SK-N-SH (cell line): ENCODE data around the gene HP1BP3. TPM values are rescaled to one million over a fixed set of nuclear protein-coding genes. Genes with fewer than 3 reads are reported as not detected.

Experiments
- CTCF ChIA-PET: fragments of 300-600, 350-600 bp; formaldehyde crosslinking; extraction: SDS; loops from one replicate; lab custom pipeline; 2021; lab: Yijun Ruan, JAX
- POLR2A ChIA-PET: fragments of 350-600 bp; sonication (Branson Sonifier 250); formaldehyde crosslinking; extraction: SDS; loops from one replicate; lab custom pipeline; 2020; ENCODE audit warnings: antibody characterized with exemption, inconsistent platforms; lab: Yijun Ruan, JAX
- DNase-seq: peaks from one replicate; pipeline ENCODE4 v3.0.0; 2012
- H2AFZ ChIP-seq: fragments of 200-600 bp; sonication (generic); 2 replicates; pipeline ENCODE4 v1.8.1; 2016; ENCODE audit warnings: antibody characterized with exemption, mild to moderate bottlenecking, low read depth
- H3F3A ChIP-seq: fragments of 200-600 bp; sonication (generic); replicated peaks from 2 replicates; pipeline ENCODE3; 2016; ENCODE audit warnings: antibody characterized with exemption, mild to moderate bottlenecking; ENCODE audit not compliant: insufficient read depth
- H3K27ac ChIP-seq, 2 experiments: fragments of 200-500 bp in 1 of 2; fragments of 200-600 bp in 1 of 2; sonication (Bioruptor generic) in 1 of 2; sonication (generic), shearing (Covaris generic) in 1 of 2; 2 replicates each; pipeline versions ENCODE4 v1.5.1 to v1.6.1; 2014 to 2016; ENCODE audit warnings: low read depth in 2 of 2, inconsistent platforms in 1 of 2, low read length in 1 of 2, mild to moderate bottlenecking in 1 of 2, mixed read lengths in 1 of 2
- H3K27me3 ChIP-seq: fragments of 200-600 bp; sonication (generic), shearing (Covaris generic); 2 replicates; pipeline ENCODE4 v1.6.1; 2016; ENCODE audit warnings: mixed run types; ENCODE audit not compliant: insufficient read depth
- H3K36me3 ChIP-seq, 2 experiments: fragments of 200-500 bp in 1 of 2; fragments of 200-600 bp in 1 of 2; sonication (Bioruptor generic) in 1 of 2; sonication (generic) in 1 of 2; replicated peaks in 1 of 2; 2 replicates each; pipeline versions ENCODE3 to v1.5.1; 2014 to 2016; ENCODE audit warnings: low read length in 1 of 2, mild to moderate bottlenecking in 1 of 2; ENCODE audit not compliant: insufficient read depth in 2 of 2, control insufficient read depth in 1 of 2
- H3K4me1 ChIP-seq, 2 experiments: fragments of 200-500 bp in 1 of 2; fragments of 200-600 bp in 1 of 2; sonication (Bioruptor generic) in 1 of 2; sonication (generic), shearing (Covaris generic) in 1 of 2; 2 replicates each; pipeline versions ENCODE4 v1.5.1 to v1.6.1; 2014 to 2016; ENCODE audit warnings: low read depth in 1 of 2, low read length in 1 of 2, mixed run types in 1 of 2; ENCODE audit not compliant: insufficient read depth in 2 of 2, control insufficient read depth in 1 of 2
- H3K4me2 ChIP-seq: fragments of 200-600 bp; sonication (generic), shearing (Covaris generic); 2 replicates; pipeline ENCODE4 v1.6.1; 2017; ENCODE audit warnings: mixed run types
- H3K4me3 ChIP-seq, 2 experiments: fragments of 200-500 bp in 1 of 2; fragments of 200-600 bp in 1 of 2; sonication (Bioruptor generic) in 1 of 2; sonication (generic), shearing (Covaris generic) in 1 of 2; 2 replicates each; pipeline versions ENCODE4 v1.5.1 to v1.8.1; 2014 to 2016; ENCODE audit warnings: low read depth in 2 of 2, inconsistent platforms in 1 of 2, low read length in 1 of 2, mild to moderate bottlenecking in 1 of 2, mixed read lengths in 1 of 2, moderate library complexity in 1 of 2
- H3K79me2 ChIP-seq: fragments of 200-600 bp; sonication (generic); 2 replicates; pipeline ENCODE4 v1.8.1; 2017; ENCODE audit warnings: mild to moderate bottlenecking; ENCODE audit not compliant: insufficient read depth
- H3K9ac ChIP-seq: fragments of 200-600 bp; sonication (generic); 2 replicates; pipeline ENCODE4 v1.6.1; 2017; ENCODE audit warnings: mixed run types
- H3K9me2 ChIP-seq: fragments of 200-600 bp; sonication (generic); 2 replicates; pipeline ENCODE4 v1.6.1; 2017; ENCODE audit warnings: mixed run types
- H3K9me3 ChIP-seq: fragments of 200-600 bp; sonication (generic); 2 replicates; pipeline ENCODE4 v1.6.1; 2017; ENCODE audit warnings: mixed run types, mild to moderate bottlenecking, moderate library complexity
- H4K20me1 ChIP-seq: fragments of 200-600 bp; sonication (generic); 2 replicates; pipeline ENCODE4 v1.6.1; 2017; ENCODE audit warnings: mild to moderate bottlenecking, mixed run types; ENCODE audit not compliant: insufficient read depth
- CHD2 ChIP-seq: fragments of 150-350 bp; IDR thresholded peaks from 2 replicates; pipeline ENCODE4 v1.6.1; 2018; ENCODE audit warnings: low read length; ENCODE audit not compliant: partially characterized antibody
- EP300 ChIP-seq, 2 experiments: IDR thresholded peaks; 2 replicates each; pipeline versions ENCODE4 v1.4.0 to v1.6.1; 2012; ENCODE audit warnings: borderline replicate concordance in 1 of 2, low read depth in 1 of 2, low read length in 1 of 2
- EZH2phosphoT487 ChIP-seq: fragments of 200-600 bp; sonication (generic); IDR thresholded peaks from 2 replicates; pipeline ENCODE4 v1.6.1; 2017; ENCODE audit warnings: low read depth, mixed run types, mild to moderate bottlenecking, antibody characterized with exemption, moderate library complexity, borderline replicate concordance
- FOXM1 ChIP-seq: IDR thresholded peaks from 2 replicates; pipeline ENCODE4 v1.4.0; 2012; ENCODE audit warnings: low read depth, mild to moderate bottlenecking
- IRF3 ChIP-seq: fragments of 150-350 bp; IDR thresholded peaks from 2 replicates; pipeline ENCODE4 v1.6.1; 2016; ENCODE audit warnings: mild to moderate bottlenecking, low read depth, low read length
- JUND ChIP-seq: IDR thresholded peaks from 2 replicates; pipeline ENCODE4 v1.4.0; 2012
- MXI1 ChIP-seq: IDR thresholded peaks from 2 replicates; pipeline ENCODE4 v1.6.1; 2012; ENCODE audit warnings: mild to moderate bottlenecking, low read depth, low read length, improper control_type of control experiment
- NRF1 ChIP-seq: IDR thresholded peaks from 2 replicates; pipeline ENCODE4 v1.6.1; 2012; ENCODE audit warnings: low read depth, mild to moderate bottlenecking, low read length
- RFX5 ChIP-seq: IDR thresholded peaks from 2 replicates; pipeline ENCODE4 v1.6.1; 2012; ENCODE audit warnings: mild to moderate bottlenecking, improper control_type of control experiment, low read length
- SIN3A ChIP-seq: IDR thresholded peaks from 2 replicates; pipeline ENCODE4 v1.6.1; 2012; ENCODE audit warnings: low read depth, mild to moderate bottlenecking, low read length, moderate library complexity, borderline replicate concordance
- TEAD4 ChIP-seq: IDR thresholded peaks from 2 replicates; pipeline ENCODE4 v1.4.0; 2012; ENCODE audit warnings: mild to moderate bottlenecking, borderline replicate concordance; ENCODE audit not compliant: insufficient read depth
- YY1 ChIP-seq: IDR thresholded peaks from 2 replicates; pipeline ENCODE4 v1.4.0; 2012; ENCODE audit warnings: low read depth, mild to moderate bottlenecking
- WGBS: methylation state at CpG from one replicate; pipeline ENCODE4 v1.1.6; 2017; ENCODE audit warnings: low lambda C conversion rate; 5-methylcytosine and 5-hydroxymethylcytosine counted together
- polyA plus RNA-seq, 3 experiments: library from polyadenylated mRNA; depleted of rRNA; stranded (reverse); fragments of >200 nt; gene quantifications; 2 replicates each; pipeline ENCODE4 v1.2.3, GENCODE V29; 2012
- TF ChIP-seq, protein P1 (sequence below): IDR thresholded peaks from 2 replicates; pipeline ENCODE4 v1.4.0; 2012; ENCODE audit warnings: low read depth, borderline replicate concordance
- TF ChIP-seq, protein P2 (sequence below): IDR thresholded peaks from 2 replicates; pipeline ENCODE4 v1.4.0; 2012; ENCODE audit warnings: low read depth, borderline replicate concordance

Gene HP1BP3
- polyA plus RNA-seq, 1 of the 3 experiments (the other 2 are of a cell fraction), result 236 TPM

- no peak for DNase-seq
- POLR2A ChIA-PET, result no interaction called here
These were observed 34.4 kb upstream of the HP1BP3 start for GRCh38 chr1:20821466-20821865.

DNA sequence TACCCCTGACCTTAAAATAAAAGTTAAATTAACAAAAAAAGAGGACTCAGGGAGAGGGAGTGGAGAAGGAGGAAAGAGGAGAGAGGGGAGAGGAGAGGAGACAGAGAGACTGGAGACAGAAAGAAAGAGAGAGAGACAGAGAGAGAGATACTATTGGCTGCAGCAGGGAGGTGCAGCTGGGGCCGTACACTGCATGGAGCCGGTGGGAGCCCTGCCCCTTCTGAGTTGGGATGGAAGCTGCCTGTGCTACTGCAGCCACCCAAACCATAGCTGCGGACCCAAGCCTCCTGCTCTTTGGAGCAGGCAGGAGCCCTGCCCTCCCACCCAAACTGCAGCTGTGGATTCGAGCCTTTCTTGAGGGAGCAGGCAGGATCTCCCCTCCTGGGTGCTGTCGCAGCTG lies 32.7 kb upstream of the HP1BP3 start:
- no peak overlapping the region for H3K4me3 ChIP-seq
- no peaks in the 10 kb centered on the region for H3K4me1 ChIP-seq
- no peak overlapping the region for H3K9ac ChIP-seq
- H3K79me2 ChIP-seq, result 0 out of 2 replicates have a peak, but pooled peaks cover 3% of the 10 kb centered on the region
- WGBS, result 79% methylated on average over 2 of the region's 5 CpGs
- H3K9me3 ChIP-seq, result no peaks in the 10 kb centered on the region
- H3K9me2 ChIP-seq, result no peaks in the 10 kb centered on the region
- POLR2A ChIA-PET, result no interaction called here
- no peaks in the 10 kb centered on the region for H3K27me3 ChIP-seq
- peaks cover 19 to 26% of the 10 kb centered on the region in 2 experiments for H3K36me3 ChIP-seq
- H4K20me1 ChIP-seq, result no peaks in the 10 kb centered on the region
- DNase-seq, result no peak
- H3K4me2 ChIP-seq, result no peak overlapping the region
- TF ChIP-seq FOXM1 (no peak), NRF1 (no peak), YY1 (no peak), EP300 (IDR thresholded peaks at IDR 0.05; ENCODE audit: borderline replicate concordance in 1 of 2, low read depth in 1 of 2, low read length in 1 of 2) (no peak), MXI1 (no peak), TEAD4 (no peak)
- TF ChIP-seq, all 33 proteins: peak for 0
- Histone ChIP-seq H2AFZ (no peak overlapping the region), H3F3A (no peaks in the 10 kb centered on the region), H3K27ac (no peak overlapping the region)
- CTCF ChIA-PET, result no interaction called here

More at GRCh38 chr1:20821466-20821865, 34.4 kb upstream of the HP1BP3 start:
- no peaks in the 10 kb centered on the region for H3K9me2 ChIP-seq
- CTCF ChIA-PET, result no interaction called here
- no peak overlapping the region for H2AFZ ChIP-seq
- H3F3A ChIP-seq, result no peaks in the 10 kb centered on the region
- no peaks in the 10 kb centered on the region for H3K4me1 ChIP-seq
- no peak overlapping the region for H3K27ac ChIP-seq
- H3K4me2 ChIP-seq, result no peak overlapping the region
- no peaks in the 10 kb centered on the region for H4K20me1 ChIP-seq
- no peak overlapping the region for H3K4me3 ChIP-seq
- H3K36me3 ChIP-seq, result peaks cover 21 to 35% of the 10 kb centered on the region in 2 experiments
- no peak overlapping the region for H3K9ac ChIP-seq
- WGBS, result 48% methylated on average over 2 of the region's 2 CpGs
- no peaks in the 10 kb centered on the region for H3K9me3 ChIP-seq
- no peaks in the 10 kb centered on the region for H3K27me3 ChIP-seq
- no peak for TF ChIP-seq RFX5
- TF ChIP-seq EZH2phosphoT487, result no peak
- no peak for TF ChIP-seq SIN3A
- no peak for TF ChIP-seq NRF1
- TF ChIP-seq EP300 (IDR thresholded peaks at IDR 0.05; ENCODE audit: borderline replicate concordance in 1 of 2, low read depth in 1 of 2, low read length in 1 of 2), result no peak
- TF ChIP-seq, protein P1, sequence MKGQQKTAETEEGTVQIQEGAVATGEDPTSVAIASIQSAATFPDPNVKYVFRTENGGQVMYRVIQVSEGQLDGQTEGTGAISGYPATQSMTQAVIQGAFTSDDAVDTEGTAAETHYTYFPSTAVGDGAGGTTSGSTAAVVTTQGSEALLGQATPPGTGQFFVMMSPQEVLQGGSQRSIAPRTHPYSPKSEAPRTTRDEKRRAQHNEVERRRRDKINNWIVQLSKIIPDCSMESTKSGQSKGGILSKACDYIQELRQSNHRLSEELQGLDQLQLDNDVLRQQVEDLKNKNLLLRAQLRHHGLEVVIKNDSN, result no peak
- no peak for TF ChIP-seq FOXM1
- TF ChIP-seq IRF3, result no peak
- TF ChIP-seq JUND, result no peak
- TF ChIP-seq YY1, result no peak
- TF ChIP-seq, protein P2, sequence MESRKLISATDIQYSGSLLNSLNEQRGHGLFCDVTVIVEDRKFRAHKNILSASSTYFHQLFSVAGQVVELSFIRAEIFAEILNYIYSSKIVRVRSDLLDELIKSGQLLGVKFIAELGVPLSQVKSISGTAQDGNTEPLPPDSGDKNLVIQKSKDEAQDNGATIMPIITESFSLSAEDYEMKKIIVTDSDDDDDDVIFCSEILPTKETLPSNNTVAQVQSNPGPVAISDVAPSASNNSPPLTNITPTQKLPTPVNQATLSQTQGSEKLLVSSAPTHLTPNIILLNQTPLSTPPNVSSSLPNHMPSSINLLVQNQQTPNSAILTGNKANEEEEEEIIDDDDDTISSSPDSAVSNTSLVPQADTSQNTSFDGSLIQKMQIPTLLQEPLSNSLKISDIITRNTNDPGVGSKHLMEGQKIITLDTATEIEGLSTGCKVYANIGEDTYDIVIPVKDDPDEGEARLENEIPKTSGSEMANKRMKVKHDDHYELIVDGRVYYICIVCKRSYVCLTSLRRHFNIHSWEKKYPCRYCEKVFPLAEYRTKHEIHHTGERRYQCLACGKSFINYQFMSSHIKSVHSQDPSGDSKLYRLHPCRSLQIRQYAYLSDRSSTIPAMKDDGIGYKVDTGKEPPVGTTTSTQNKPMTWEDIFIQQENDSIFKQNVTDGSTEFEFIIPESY, result no peak
- no peak for TF ChIP-seq CHD2
- TF ChIP-seq, all 33 proteins: peak for 0
- H3K79me2 ChIP-seq, result 0 out of 2 replicates have a peak, but pooled peaks cover 3% of the 10 kb centered on the region
